Inflammatory macrophage treated with lipopolysaccharide for 4 hours (primary cell): ENCODE data around the gene PDXK.
A peak's percentile ranks its signal among the peaks of the same experiment; 100 is the strongest.

ENCODE experiments used
- DNase-seq: peaks from one replicate; pipeline ENCODE4 v3.0.0-alpha.2; 2020

The PDXK gene

DNA sequence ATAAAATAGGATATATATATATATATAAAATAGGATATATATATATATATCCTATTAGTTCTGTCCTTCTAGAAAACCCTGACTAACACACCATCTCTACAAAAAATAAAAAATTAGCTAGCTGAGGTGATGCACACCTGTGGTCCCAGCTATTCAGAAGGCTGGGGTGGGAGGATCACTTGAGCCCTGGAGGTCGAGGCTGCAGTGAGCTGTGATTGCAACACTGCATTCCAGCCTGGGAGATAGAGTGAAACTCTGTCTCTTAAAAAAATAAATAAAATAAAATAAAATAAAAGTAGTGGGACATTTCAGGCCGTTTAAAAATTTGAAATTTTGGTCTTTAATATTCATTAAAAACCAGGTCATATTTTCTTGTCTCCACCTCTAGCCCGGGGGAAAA is 66.2 kb downstream of the PDXK start:
- no peak for DNase-seq

DNA sequence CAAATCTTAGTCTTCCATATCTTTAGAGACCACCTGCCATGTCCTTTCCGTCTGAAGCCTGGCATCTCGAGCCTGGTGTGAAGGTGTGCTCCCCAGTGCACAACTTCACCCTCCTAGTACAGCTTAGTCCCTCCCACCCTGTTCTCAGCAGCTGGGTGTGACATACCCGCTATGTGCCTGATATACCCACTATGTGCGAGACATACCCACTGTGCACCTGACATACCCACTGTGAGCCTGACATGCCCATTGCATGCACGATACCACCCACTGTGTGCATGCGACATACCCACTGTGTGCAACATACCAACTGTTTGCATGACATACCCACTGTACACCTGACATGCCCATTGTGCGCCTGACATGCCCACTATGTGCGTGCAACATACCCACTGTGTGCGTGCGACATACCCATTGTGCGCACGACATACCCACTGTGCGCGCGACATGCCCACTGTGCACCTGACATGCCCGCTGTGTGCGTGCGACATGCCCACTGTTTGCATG is 67.4 kb downstream of the PDXK start:
- no peak for DNase-seq

DNA sequence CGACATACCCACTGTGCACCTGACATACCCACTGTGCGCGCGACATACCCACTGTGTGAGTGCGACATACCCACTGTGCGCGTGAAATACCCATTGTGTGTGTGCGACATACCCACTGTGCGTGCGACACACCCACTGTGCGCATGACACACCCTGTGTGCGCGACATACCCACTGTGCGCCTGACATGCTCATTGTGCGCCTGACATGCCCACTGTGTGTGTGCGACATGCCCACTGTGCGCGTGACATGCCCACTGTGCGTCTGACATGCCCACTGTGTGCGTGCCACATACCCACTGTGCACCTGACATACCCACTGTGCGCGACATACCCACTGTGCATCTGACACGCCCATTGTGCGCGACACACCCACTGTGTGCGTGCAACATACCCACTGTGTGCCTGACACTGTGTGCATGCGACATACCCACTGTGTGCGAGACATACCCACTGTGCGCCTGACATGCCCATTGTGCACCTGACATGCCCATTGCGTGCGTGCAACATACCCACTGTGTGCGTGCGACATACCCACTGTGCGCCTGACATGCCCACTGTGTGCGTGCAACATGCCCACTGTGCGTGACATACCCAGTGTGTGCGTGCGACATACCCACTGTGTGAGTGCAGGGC is 68.0 kb downstream of the PDXK start:
- DNase-seq = no peak

DNA sequence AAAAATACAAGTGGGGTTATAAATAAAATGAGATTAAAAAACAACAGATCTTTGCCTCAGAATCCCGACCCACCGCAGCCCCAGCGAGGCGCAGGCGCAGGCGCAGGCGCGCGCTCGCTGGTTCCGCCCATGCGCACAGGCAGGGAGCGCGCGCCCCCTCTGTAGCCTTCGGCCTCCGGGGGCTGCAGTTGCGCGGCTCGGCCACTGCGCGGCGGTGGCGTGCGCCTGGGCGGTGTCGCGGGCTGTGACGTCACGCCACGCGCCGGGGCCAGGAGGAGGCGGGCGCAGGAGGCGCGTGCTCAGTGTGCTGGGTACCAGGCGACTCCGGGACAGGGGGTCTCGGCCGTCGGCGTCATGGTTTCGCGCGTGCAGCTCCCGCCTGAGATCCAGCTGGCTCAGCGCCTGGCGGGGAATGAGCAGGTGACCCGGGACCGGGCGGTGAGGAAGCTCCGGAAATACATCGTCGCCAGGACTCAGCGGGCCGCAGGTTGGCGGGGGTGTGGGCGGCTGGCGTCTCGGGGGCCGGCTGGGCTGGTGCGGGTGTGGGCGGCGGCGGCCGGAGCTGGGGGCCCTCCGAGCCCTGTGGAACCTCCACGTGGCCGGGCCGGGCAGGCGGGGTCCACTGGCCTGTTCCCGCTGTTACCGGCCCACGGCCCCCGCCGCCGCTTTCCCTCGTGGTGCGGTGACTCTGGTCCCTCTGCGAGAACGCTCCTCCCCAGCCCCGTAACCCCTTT is 70.5 kb downstream of the PDXK start, which contains the start of gene RRP1:
RRP1 (plus strand) TSS at position 302 of the 734 bp plus-strand sequence; CDS start at position 355, 53 bp downstream.
- DNase-seq = peak; percentile 85

DNA sequence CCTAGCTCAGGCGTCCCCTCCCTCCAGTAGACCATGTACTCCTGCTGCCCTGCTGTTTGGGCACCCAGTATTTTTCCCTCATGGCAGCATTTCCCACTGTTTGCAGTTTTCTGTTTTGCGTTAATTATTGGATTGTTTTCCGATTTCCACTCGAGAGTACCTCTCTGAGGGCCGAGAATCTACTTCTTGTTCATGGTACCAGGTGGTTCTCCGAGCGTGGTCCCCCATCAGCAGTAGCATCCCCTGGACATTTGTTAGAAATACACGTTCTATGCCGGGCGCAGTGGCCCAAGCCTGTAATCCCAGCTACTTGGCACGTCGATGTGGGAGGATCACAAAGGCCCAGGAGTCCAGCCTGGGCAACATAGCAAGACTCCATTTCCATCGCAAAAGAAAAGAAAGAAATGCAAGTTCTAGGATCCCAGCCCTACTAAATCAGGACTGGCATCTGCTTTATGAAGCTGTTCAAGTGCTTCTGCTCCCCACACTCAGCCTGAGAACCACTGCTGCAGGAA is 71.1 kb downstream of the PDXK start:
- DNase-seq = no peak

DNA sequence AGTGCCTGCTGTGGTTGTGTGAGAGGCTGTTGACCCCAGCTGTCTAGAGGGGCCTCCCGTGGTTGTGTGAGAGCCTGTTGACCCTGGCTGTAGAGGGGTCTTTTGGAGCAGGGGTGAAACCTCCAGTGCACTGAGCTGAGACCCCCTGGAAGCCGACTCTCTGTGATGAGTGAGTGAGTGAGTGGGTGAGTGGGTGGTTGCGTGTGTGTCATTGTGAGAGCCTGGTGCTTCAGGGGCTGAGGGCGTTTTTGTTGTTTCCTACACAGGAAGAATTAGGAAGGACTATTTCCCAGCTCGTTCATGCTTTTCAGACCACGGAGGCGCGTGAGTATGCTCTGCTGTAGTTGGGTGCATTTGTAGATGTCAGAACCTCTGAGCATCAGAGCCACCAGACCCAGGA is 73.5 kb downstream of the PDXK start:
- no peak for DNase-seq

DNA sequence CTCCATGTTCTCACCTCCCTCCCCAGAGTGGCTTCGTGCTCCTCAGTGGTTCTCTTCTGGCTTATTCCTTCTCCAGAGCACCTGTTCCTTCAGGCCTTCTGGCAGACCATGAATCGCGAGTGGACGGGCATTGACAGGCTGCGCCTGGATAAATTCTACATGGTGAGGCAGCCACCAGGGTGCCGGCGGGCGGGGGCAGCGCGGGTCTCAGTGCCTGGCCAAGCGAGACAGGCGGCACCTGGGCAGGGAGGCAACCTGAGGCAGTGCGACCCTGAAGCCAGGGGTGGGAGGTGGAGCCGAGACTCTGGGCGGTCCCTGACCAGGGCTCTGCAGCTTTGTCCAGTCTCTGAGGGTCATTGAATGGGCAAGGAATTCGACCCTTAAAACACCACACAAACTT is 74.3 kb downstream of the PDXK start:
- DNase-seq = no peak

DNA sequence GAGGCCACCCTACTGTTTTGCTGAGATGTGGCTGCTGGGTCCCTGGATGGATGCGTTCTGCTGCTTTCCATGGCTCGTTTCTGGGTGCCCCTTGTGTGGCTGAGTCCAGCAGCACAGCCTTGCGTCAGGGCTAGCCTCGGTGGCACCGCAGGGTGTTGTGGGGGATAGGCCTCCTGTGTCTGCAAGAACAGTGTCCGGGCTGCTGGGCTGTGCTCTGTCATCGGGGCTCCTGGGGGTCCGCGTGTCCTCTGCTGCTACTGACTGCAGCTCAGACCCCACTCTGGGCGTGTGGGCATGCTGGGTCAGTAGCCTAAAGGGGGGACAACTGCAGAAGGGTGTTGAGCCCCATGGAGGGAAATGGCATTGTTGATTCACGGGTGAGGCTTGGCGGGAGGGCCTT is 75.4 kb downstream of the PDXK start:
- no peak for DNase-seq

DNA sequence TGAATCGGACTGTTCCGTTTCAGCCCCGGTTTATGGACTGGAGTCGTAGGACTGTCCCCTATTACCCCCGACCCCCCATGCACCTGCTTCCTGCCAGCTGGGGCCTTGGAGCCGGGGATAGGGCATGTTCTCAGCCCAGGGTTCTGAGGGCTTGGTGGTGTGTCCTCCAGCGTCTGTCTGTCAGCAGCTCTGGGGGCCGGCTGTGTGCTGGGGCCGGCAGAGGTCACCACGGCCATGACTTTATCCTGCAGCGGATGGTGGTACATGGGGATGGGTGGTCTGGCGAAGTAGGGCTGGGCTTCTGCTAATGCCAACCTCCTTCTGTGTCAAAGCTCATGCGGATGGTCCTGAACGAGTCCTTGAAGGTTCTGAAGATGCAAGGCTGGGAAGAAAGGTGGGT is 75.9 kb downstream of the PDXK start:
- DNase-seq = no peak

DNA sequence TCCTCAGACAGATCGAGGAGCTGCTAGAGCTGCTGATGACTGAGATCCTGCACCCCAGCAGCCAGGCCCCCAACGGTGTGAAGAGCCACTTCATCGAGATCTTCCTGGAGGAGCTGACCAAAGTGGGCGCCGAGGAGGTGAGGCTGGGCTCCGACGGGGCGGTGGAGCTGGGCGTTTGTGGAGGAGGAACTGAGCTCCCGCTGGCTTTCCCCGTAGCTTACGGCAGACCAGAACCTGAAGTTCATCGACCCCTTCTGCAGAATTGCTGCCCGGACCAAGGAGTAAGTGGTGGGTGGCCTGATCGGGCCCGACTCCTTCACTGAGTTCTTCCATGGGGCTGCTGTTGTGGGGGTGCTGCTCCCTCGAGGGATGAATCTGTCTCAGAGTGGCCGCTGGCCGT is 78.5 kb downstream of the PDXK start:
- no peak for DNase-seq

DNA sequence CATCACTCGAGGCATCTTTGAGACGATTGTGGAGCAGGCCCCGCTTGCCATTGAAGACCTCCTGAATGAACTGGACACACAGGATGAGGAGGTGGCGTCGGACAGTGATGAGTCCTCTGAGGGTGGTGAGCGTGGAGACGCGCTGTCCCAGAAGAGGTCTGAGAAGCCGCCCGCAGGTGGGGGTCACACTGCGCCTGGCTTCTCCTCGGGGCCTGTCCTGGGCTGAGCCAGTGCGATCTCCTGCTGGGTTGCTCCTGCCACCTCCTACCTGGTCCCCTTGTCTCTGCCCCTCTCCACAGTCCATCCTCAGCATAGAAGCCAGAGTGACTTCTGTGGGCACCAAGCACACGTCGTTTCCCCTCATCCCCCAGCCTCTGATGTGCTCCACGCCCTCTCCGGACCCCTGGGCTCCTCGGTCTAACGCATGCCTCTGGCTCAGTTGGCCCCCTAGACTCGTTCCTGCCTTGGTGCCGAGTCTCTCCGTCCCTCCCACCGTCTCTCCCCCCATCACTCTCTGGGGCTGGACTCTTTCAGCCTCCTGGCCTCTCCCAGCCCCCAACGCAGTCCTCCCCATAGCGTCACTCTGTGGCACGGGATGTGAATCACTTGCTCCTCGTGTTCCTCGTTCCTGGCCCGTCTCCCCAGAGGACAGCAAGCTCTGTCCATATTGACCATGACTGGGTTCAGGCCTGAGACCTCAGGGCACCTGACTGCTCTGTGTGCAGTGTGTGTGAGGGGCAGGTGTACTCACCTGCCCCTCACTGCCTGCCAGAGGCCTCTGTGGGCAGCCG is 79.2 kb downstream of the PDXK start:
- DNase-seq = no peak

DNA sequence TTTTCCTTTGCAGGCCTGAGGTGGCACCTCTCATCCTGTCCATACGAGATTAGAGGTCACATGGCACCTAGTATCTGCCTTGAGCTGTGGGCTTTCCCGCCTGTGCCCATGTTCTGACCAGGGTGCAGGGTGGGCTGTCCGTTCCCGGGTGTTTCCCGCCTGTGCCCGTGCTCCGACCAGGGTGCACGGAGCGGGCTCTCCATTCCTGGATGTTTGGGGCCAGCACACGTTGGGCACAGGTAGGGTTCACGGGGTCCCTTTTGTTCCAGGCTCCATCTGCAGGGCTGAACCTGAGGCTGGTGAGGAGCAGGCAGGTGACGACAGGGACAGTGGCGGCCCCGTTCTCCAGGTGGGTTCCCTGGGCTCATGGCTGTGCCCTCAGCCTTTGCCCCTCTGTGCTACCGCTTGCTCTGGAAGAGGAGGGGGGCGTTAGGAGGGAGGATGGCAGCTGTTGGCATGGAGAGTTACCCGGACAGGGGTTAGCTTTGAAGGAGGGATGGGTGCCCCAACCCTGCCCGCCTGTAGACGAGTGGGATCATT is 80.4 kb downstream of the PDXK start:
- DNase-seq = no peak

DNA sequence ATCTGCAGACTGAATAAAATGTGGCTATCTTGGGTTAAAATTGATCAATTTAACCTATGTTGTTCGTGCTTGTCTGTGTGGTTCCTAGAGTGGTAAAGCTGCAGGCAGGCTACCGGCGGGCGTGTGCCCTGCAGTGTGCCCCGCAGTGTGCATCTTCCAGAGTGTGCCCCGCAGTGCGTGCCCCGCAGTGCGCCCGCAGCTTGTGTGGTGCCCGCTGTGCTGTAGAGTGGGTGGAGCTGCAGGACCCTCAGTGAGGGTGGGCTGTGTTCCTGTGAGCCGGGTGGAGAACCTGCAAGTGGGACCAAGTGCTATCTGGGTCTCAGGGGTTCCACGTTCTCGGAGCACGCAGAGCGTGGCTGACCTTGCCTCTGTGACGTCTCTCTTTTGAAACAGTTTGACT is 81.2 kb downstream of the PDXK start:
- no peak for DNase-seq

DNA sequence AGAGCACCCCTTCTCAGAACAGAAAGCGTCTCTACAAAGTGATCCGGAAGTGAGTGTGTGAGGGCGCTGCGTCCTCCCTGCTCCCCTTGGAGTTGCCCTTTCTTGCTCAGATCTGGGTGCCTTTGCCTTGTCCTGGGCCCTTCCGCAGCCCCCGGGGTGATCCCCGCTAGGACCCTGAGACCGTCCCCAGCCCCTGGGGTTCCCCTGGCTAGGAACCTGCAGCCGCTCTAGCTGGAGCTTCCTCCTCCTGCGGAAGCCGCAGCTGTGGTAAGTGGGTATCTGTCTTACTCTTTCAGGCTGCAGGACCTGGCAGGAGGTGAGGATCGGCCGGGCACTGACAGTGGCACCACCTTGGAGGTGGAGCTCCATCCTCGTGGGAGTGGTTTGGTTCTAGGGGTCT is 81.6 kb downstream of the PDXK start:
- no peak for DNase-seq

DNA sequence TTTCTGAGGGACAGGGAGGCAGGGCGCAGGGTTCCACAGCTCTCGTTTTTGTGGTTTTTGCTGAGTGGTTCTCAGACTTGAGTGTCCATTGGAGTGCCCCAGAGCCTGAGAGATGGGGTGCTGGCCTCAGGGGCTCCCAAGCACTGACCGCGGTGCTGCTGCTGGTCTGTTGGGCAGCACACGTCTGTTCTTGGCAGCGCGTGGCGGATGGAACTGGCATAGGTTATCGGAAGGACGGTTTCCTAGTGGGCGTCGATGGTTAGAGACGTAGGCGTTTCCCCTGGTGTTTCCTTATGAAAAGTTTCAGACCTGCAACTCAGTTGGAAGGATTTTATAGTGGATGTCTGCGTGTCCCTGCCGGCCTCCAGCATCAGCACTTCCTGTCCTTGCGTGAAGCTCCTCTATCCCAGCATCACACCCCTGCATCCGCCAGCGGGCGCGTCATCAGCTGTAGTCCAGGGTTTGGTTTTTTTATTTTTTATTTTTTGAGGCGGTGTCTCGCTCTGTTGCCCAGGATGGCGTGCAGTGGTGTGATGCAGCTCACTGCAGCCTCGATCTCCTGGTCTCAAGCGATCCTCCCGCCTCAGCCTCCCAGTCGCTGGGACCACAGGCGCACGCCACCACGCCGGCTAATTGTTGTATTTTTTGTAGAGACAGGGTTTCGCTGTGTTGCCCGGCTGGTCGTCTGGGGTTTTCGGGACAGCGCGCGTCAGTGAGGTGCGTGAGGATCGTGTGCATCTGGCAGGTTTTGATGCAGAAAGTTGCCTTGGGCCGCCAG is 82.3 kb downstream of the PDXK start:
- DNase-seq = no peak

DNA sequence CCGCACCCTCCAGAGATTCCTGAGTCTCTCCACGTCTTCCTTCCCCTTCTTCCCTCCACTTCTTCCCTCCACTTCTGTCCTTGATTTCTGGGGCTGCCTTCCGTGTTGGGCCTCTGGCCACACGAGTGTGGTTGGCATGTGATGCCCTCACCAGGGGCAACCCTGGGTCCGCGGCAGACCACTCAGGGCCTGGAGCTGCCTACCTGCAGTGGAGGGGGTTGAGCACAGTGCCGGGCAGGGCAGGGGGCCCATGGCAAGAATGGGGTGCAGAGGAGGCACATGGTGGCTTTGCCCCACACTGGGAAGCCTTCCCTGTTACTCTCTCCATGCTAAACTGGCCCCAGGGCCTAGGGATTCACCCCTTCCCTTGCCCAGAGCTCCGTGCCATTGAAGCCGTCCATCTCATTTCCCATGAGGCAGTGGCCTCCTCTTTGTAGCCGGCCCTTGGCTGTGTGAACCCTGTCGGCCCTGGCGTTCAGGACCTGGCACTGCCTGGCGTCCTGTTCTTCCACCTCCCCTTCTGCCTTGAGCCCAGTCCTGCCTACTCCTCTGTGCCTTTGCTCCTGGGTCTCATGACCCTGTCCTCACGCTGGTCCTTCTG is 83.9 kb downstream of the PDXK start:
- no peak for DNase-seq

DNA sequence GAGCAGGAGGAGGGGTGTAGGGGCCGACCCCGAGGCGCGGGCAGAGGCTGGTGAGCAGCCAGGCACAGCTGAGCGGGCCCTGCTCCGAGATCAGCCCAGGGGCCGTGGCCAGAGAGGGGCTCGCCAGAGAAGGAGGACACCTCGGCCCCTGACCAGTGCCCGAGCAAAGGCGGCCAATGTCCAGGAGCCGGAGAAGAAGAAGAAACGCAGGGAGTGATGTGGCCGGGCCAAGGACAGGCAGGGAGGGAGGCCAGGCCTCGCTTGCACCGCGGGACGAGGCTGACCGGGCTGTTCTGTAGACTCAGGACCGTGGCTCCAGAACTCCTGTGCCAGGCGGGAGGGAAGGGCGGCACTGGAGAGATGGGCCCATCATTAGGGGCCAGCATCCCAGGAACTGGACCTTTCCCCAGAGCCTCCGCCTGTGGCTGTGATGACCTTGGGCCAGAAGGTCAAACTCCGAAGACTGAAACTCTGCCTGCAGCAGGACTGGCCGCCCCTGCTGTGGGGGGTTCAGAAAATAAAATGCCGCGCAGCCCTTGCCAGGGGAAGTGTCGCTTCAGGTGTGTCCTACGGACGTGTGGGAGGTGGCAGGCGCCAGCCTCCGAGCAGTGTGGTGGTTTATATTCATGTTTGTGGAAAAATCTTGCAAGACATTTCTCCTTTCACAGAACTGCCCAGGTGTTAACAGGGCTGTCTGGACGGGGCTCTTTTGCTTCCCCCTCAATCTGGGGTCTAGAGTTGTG is 84.8 kb downstream of the PDXK start:
- DNase-seq = no peak

DNA sequence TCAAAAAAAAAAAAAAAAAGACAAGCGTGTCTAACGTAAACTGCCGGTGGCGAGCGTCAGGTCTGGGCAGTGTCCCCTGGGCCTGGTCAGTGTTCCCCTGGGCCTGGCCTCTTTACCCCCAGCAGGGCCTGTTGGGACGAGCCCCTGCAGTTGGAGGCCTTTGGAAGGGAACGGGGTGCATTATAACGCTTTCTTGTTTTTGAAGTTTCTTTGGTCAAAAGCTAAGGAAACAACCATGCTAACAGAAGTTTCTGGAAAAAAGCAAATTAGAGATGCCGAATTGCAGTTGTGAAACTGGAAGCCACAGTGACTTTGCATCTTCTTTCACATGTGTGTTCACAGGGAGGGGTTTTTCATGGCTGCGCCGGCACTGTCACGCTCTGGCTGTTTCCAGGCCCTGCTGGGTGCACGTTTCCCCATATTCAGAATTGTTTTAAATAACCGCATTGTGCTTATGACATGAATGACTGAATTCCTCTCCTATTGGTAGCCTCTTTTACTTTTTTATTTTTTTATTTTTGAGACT is 86.4 kb downstream of the PDXK start:
- peak; percentile 93 for DNase-seq

DNA sequence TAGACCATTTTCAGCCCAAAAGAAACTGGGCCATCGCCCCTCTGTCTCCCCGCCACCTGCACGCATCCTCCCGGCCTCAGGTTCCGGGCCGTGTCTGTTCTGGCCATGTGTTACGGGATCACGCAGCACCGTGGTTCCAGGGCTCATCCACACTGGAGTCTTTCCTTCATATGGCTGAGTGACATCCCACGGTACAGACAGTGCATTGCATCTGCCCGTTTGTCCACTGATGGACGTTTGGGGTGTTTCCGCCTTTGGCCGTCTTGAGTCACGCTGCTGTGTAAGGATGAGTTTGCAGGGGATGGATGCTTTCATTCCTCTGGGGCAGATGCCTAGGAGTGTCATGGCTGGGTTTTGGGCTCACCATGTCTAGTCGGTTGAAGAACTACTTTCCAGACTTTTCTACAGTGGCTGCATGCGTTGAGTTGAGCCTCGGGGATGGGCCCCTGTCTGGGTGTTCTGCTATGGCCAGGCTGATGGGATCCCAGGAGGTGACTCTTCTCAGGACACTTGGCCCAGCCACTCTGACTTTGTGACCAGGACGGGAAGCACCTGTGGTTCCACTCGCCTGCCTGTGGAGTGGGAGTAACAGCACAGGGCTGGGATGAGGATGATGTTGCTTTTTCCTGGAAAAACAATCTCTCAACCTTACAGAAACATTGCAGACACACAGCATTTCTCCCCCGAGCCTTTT is 87.2 kb downstream of the PDXK start:
- no peak for DNase-seq

DNA sequence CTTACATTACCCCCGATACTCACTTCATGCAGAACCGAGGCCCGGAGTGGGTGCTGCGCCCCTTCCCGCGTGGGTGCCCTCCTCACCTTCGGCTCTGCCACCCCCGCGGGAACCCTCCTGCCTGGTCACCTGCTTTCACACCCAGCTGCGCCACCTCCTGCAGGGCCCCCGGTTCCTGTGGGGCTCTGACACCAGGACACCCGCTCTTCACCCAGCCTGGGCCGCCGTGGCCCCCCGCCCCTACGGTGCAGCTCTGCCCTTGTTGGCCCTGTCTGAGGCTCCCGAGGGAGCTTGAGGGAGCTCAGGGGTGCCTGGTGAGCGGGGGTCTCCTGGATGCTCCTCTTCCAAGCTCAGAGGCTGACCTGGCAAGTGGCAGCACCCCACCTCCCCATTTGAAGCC is 89.4 kb downstream of the PDXK start:
- DNase-seq = no peak
